ENCODE results near the gene PUS1.
"Not testable (repeated sequence)": the region's sequence is repeated elsewhere in the genome, so short reads cannot be mapped to it uniquely, and the experiment has no call there.

PUS1 gene

DNA sequence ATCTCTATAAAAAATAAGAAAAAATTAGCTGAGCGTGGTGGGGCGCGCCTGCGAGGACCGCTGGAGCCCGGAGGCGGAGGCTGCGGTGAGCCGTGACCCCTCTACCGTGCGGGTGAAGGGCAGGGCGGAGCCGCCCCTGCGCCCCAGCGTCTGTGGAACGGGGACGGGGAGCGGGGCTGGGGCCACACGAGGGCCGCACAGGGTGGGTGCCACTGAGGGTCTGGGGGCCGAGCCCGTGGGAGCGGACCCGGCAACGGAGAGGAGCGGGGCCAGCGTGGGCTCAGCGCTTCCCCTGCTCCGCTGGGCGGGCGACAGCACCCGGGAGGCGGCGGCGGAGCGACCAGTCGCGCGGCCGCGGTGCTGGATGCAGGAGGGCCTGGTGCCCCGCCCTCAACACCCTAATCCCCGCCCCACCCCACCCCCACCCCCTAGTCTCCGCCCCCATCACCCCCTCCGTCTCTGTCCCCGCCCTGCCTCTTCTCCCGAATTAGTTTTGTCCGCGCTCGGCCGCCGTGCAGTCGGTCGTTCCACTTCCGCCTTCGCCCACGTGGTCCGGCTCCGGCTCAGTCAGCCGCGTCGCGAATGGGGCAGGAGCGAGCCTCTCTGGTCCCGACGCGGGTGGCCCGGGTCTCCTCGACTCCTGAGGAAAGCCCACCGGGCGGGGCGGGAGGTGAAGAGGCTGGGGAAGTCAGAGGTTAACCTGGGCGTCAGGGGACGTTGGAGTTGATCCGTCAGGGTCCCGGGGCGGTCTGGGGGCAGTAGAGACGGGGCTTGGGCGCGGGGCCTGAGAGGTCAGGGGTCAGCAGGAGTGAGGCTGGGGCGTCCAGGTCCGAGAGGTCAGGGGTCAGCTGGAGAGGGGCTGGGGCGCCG lies at the start of gene PUS1:
Gene PUS1, plus strand, starts transcription at position 566 of the 870 bp plus-strand sequence. CDS start 447 bp downstream, outside the sequence.
- DNase-seq (ENCODE audit: low read depth in 2 of 2): peak; percentile 86

DNA sequence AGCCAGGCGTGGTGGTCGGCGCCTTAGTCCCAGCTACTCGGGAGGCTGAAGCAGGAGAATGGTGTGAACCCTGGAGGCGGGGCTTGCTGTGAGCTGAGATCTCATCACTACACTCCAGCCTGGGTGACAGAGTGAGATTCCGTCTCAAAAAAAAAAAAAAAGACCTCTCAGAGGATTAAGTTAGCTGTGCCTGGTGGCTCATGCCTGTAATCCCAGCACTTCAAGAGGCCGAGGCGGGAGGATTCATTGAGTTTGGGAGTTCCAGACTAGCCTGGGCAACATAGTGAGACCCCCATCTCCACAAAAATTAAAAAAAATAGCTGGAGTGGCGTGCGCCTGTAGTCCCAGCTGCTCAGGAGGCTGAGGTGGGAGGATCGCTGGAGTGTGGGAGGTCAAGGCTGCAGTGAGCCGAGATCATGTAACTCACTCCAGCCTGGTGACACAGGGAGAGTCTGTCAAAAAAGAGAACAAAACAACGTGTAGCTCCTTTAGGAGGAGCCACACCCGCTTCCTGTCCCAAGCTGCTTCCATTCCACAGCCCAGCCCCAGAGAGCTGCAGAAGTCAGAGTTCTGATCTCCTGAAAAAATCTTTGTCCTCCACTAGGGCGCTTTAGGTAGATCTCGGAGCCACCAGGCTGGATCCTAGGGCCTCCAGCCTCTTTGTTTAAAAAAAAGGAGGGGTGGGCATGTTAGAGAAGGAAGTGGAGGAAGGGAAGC lies 46.1 kb upstream of the PUS1 start:
- DNase-seq (ENCODE audit: low read depth in 2 of 2): no peak

DNA sequence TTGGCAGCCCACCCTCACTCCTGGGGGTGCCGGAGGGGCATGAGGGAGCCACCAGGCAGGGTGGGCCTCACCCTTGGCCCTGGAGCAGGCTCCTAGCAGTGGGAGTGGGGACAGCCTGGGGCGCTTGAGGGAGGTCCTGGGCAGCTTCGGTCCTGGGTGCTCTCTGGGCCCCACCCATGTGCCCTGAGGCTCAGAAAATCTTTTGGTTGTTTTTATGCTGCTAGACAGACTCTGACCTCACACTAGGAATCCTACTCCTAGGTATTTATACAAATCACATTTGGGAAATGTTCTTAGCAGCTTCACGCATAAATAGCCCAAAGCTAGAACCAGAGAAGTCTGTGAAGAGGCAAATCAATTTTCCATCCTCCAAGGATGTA lies 45.6 kb upstream of the PUS1 start:
- DNase-seq (ENCODE audit: low read depth in 2 of 2): no peak

DNA sequence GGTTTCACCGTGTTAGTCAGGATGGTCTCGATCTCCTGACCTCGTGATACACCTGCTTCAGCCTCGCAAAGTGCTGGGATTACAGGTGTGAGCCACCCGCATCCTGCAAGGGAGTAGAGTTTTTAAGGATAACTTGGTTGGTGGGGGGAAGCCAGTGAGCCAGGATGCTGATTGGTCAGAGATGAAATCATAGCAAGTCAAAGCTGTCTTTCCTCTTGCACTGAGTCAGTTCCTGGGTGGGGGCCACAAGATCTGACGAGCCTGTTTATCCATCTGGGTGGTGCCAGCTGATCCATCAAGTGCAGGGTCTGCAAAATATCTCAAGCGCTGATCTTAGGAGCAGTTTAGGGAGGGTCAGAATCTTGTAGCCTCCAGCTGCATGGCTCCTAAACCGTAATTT lies 44.0 kb upstream of the PUS1 start:
- not testable (repeated sequence) for DNase-seq (ENCODE audit: low read depth in 2 of 2)

DNA sequence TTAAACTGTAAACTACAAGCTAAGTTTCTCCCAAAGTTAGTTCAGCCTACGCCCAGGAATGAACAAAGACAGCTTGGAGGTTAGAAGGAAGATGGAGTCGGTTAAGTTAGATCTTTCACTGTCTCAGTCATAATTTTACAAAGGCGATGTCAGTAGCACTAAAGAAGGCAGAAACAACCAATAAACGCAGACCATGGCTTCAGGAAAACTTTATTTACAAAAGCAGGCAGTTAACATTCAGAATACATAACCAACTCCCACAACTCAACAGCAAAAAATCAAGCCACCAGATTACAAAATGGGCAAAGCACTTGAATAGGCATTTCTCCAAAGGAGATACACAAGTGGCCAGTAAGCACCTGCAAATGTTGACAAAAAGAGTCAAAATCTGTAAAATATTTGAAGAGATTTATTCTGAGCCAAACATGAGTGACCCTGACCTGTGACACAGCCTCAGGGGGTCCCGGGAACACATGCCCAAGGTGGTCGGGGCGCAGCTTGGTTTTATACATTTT lies 43.5 kb upstream of the PUS1 start:
- no peak for DNase-seq (ENCODE audit: low read depth in 2 of 2)

DNA sequence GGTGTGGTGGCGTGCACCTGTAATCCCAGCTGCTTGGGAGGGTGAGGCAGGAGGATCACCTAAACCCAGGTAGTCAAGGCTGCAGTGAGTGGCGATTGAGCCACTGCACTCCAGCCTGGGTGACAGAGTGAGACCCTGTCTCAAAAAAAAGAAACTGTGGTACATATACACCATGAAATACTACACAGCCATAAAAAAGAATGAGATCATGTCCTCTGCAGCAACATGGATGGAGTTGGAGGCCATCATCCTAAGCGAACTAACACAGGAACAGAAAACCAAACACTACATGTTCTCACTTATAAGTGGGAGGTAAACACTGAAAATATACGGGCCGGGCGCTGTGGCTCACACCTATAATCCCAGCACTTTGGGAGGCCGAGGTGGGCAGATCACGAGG lies 37.4 kb upstream of the PUS1 start:
- not testable (repeated sequence) for DNase-seq (ENCODE audit: low read depth in 2 of 2)

DNA sequence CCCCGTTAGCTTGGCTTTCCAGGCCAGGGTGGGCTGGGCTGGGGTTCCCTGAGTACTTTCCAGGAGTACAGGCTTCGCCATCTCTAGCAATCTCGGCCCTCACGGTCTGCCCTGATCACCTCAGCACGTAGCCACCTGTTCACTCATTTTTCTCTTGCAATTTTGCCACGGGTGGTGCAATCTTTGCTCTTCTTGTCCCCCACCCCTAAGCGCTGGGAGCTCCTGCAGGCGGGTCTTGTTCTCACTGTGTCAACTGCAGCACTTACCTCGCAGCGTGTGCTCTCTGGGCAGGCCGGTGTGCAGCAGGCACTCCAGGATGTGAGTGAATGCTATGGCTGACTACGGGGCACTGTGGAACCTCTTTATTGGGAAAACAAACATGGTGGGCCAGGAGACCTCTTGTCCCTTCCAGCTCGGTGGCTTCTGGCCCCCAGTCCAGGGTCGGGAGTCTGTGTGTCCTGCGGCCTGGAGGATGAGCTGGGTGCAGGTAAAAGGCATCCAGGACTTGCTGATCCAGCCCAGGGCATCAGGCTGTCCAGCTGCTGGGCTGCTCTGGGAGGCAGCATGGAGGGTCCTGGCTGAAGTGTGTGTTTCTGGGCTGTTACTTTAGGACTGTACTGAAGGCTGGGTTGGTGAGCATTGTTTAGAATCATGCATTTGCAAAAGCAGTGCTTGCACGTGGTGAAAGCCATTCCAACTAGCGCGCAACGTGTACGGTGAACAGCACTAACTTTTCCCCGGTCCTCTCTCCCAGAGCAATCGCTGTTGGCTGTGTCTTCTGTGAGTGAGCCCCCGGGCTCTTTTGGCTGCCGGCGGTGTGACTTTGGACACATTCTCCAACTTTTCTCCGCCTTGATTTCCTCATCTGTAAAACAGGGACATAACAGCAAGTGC lies 36.1 kb upstream of the PUS1 start:
- no peak for DNase-seq (ENCODE audit: low read depth in 2 of 2)

DNA sequence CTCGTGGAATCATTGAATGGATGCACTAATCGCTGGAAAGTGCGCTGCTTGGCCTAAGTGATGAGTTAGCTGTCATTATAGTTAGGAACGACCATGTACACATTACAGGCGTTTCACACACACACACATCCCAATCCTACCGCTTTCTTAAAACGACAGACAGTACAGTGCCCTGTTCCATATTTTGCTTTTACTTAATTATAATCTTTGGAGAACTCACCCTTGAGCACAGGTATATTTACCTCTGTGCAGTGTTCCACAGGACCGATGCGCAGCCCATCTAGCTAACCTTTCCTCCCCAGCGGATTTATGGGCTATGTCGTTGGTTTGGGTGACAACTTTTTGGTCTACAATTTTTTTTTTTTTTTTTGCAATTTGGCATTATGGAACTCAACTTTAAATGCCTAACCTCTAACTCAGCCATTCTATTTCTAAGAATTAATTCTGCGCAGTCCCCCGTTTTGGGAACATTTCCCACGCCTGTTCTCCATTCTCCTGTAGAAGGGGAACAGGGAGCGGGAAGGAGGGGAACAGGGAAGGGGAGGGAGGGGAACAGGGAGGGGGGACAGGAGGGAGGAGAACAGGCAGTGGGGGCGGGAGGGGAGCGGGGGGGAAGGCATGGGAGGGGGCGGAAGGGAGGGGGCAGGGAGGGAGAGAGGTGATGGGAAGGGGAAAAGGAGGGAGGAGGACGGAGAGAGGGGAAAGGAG lies 35.3 kb upstream of the PUS1 start:
- DNase-seq (ENCODE audit: low read depth in 2 of 2): no peak

DNA sequence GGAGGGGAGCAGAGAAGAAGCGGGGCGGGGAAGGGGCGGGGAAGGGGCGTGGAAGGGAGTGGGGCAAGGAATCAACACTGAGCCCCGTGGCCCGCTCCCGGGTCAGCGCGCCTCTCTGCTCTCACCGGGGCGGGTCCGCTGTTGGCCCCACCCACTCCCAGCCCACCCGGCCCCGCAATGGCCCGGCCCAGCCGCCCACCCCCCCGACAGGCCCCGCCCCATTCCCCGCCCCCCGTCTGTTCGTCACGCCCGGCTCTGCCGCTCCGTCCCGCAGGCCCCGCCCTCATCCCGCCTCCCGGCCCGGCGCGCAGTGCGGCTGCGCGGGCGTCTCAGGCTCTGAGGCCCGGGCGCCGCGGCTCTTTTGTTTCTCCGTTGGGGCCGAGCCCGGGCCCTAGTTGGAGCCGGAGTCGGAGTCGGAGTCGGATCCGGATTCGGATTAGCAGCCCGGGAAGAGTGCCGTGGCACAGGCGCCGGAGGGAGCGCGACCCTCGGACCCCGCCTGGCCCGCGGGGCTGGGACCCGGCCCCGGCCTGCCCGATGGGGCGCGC lies 34.7 kb upstream of the PUS1 start, which contains the start of gene ULK1:
Gene ULK1, plus strand, starts transcription at position 310 of the 548 bp plus-strand sequence. CDS start 380 bp downstream, outside the sequence.
- peak; percentile 90 to 94 for DNase-seq (ENCODE audit: low read depth in 2 of 2)

DNA sequence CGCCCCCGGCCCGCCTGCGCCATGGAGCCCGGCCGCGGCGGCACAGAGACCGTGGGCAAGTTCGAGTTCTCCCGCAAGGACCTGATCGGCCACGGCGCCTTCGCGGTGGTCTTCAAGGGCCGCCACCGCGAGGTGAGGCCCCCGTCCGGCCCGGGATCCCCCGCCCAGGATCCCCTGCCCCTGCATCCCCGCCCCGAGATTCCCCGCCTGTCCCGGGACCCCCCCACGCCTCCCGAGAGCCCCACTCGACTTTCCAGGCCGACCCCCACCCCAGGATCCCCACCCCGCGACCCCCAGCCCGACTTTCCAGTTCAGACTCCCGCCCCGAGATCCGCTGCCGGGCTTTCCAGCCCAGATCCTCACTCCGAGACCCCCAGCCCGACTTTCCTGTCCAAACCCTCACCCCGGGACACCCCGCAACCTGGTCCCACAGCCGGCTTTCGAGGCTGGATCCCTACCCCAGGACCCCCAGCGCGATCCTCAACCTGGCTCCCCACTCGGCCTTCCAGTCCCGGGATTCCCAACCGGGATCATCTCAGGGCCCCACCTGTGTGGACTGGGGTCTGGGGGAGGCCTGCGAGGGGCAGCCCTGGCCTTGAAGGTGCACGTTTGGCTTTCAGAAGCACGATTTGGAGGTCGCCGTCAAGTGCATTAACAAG lies 34.0 kb upstream of the PUS1 start:
- DNase-seq (ENCODE audit: low read depth in 2 of 2): no peak

DNA sequence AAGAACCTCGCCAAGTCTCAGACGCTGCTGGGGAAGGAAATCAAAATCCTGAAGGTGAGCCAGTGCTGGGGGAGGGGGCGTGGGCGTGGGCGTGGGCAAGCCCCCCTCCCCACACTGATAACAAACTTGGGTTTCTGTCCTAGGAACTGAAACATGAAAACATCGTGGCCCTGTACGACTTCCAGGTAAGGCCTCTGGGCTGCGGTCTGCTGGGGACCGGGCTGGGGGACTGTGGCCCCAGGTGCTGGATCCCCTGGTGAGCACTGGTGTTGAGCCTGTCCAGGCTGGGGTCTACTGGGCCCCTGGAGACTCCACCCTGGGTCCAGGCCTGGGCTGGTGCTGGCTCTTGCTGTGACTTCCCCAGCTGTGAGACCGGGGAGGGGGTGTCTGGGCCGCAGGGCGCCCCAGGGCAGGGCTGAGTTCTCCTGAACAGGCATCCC lies 33.4 kb upstream of the PUS1 start:
- DNase-seq (ENCODE audit: low read depth in 2 of 2): no peak

DNA sequence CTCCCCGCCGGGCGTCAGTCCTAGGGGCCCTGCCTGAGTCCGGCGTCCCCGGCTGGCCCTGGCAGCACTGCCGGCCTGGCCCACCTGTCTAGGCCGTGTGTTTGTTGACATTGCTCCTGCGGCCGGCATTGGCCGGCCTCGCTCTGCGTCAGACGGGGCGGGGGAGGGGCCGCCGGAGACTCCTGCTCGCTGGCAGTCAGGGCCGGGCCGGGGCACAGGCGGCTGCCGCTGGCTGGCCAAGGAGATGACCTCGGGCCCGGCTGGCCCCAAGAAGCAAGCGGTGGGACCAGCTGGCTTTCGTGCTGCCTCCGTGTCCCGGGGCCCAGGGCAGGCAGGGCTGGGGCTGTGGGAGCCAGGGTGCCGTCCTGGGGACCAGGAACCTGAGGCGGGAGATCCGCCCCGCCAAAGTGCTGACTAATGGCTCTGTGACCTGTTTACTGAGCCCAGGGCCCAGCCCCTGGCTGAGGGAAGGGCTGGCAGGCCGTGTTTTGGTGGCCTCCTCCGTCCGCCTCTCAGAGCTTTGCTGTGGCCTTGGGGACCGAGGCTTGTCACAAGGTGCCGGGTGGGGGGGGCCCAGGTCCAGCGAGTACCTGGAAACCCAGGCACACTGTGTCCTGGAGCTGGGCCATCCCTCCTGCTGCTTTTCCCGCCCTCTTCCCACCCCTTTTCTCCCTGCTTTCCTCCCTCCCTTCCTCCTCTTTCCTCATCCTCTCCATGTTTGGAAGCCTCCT lies 32.8 kb upstream of the PUS1 start:
- peak; percentile 61 to 64 for DNase-seq (ENCODE audit: low read depth in 2 of 2)

DNA sequence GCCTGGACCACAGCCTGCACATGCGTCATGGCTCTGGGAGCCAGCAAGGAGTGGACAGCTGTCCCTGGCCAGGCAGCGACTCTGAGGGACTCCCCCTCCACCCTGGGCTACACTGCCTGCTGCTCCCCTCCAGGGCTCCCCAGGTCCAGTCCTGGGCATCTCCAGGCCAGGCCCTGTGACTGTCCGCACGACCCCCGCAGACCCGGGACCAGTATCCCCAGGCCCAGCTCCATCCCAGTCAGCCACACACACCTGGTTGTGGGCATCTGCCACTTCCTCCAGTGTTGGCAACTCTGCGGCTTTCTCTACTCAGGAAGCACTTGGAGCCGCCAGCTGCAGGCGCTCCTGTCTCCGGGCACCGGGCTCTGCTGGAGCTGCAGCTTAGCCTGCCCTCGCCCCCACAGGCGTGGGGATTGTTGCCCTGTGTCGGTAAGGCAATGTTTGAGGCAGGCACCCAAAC lies 32.2 kb upstream of the PUS1 start:
- no peak for DNase-seq (ENCODE audit: low read depth in 2 of 2)

DNA sequence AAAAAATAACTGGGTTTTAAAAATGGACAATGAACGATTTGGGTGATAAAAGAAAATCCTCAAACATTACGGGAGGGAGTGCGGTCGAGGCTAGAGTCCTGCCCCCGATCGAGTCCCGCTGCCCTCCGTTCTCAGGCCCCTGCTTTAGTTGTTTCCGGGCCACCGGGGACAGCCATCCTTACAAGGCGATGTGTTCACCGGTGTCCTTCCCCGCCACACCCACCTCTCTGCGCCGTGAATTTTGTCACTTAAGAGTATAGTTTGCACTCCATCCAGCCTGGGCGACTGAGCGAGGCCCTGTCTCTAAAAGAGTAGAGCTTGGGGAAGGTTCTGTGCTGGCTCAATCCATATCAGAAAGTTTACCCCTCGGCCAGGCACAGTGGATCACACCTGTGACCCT lies 31.8 kb upstream of the PUS1 start:
- DNase-seq (ENCODE audit: low read depth in 2 of 2): no peak

DNA sequence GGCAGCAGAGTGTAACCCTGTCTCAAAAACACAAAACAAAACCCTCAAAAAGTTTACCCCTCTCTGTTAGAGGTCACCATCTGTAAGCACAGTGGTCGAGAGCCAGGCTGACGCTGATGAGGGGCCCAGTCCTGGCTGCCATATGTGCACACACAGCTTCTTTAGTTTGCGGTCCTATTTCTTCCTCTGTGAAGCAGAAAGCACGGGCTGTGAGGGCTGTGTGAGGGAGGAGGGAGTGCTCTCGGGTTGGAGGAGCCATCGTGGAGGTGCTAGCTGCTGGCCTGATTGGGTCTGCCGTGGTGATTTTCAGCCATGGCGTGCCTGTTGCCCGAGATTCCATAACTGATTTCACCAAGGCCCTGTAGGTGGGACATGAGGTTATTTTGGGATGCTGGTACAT lies 31.2 kb upstream of the PUS1 start:
- DNase-seq (ENCODE audit: low read depth in 2 of 2): no peak

DNA sequence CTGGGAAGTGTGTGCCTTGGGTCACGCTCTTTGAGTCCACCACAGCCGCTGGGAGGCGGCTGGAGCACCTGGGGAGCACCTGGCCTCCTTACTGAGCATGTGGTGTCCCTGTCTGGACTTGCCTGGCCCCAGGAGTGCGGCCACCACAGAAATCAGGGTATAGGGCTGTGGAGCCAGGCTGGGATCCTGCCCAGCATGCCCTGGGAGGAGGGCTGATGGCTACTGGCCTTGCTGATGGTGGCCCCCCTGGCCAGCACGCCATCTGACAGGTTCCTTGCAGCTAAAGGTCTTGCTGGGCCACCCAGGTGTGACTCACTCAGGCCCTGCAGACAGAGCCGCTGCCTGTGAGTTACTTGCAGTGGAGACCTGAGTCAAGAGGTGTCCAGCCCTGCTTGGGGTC lies 28.7 kb upstream of the PUS1 start:
- DNase-seq (ENCODE audit: low read depth in 2 of 2): no peak

DNA sequence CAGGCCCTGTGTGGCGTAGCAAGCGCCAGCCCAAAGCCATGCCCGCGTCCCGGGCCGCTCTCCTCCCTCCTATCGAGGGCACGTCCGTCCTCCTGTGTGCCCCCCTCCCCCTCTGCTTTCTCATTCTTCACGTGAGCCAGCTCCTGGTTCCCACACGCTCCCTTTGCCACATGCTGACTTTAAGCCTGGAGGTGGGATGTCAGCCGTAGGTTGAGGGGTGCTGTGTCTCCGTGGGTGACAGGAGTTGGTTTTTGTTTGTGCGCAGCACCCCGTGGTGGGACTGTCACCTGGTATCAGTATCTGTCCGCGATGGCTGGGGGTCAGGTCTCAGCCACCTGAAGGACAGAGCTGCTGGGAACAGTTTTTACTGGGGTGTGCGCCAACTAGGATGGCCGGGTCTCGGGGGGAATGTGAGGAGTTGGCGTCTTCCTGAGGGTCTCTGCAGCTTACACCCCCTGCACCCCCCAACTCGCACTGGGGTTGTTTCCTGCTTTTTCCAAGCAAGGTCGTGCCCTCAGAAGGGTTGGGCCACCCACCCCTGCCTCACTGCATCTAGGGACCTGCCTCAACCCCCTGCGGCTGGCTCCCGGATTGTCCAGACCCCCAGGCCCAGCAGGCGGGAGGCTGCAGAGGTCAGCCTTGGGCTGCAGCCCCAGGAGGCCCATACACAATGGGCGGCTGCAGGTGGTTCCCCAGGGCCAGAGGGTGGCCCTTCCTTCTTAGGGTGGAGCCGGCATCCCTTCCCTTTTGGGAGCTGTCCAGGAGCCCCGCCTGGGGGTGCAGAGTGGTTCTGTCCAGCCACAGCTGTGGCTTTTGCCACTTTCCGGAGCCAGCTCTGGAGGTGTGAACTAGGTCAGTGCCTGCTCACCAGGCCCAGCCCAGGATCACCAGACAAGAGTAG lies 27.4 kb upstream of the PUS1 start:
- DNase-seq (ENCODE audit: low read depth in 2 of 2): no peak
